Right lobe of liver (tissue), 6 donors: Measurements from ENCODE around the gene C5. TPM values are rescaled to one million over a fixed set of nuclear protein-coding genes. Genes with fewer than 3 reads are reported as not detected.
"Not testable (repeated sequence)": the region's sequence is repeated elsewhere in the genome, so short reads cannot be mapped to it uniquely, and the experiment has no call there.

Experiments used
- ATAC-seq, 4 donors: fragments of 200-7000 bp; cut with Tn5 transposase; one replicate each; pipeline ENCODE4 v1.9.1; 2020; ENCODE audit warnings: mild to moderate bottlenecking in 4 of 4, moderate library complexity in 4 of 4
- DNase-seq, 3 donors: peaks; one replicate each; pipeline ENCODE4 v3.0.0-alpha.2; 2020
- H3K27ac ChIP-seq, 3 donors: fragments of 200-600 bp; one replicate each; pipeline ENCODE4 v1.8.0; 2022
- H3K27me3 ChIP-seq, 2 donors: fragments of 200-600 bp; one replicate each; pipeline ENCODE4 v1.8.0; 2022
- H3K36me3 ChIP-seq, 4 donors: fragments of 200-600 bp; sonication (generic) in 1 of 4; one replicate each; pipeline versions ENCODE4 v1.5.1 to v1.8.0; 2017 to 2022; ENCODE audit warnings: control low read depth in 1 of 4
- H3K4me1 ChIP-seq, 4 donors: fragments of 200-600 bp; sonication (generic) in 1 of 4; one replicate each; pipeline versions ENCODE4 v1.5.1 to v1.8.0; 2017 to 2022; ENCODE audit warnings: control low read depth in 1 of 4
- H3K4me3 ChIP-seq, 3 donors: fragments of 200-600 bp; one replicate each; pipeline ENCODE4 v1.8.0; 2022
- H3K9me3 ChIP-seq, 4 donors: fragments of 200-600 bp; sonication (generic) in 1 of 4; one replicate each; pipeline versions ENCODE4 v1.5.1 to v1.8.0; 2017 to 2022; ENCODE audit warnings: control low read depth in 1 of 4
- CTCF ChIP-seq, 4 donors: fragments of 200-600 bp in 3 of 4; fragments of 450-650 bp in 1 of 4; IDR thresholded peaks; one replicate each; pipeline versions ENCODE4 v1.5.1 to v1.8.0; 2016 to 2022; ENCODE audit warnings: antibody characterized with exemption in 4 of 4, mild to moderate bottlenecking in 2 of 4
- POLR2A ChIP-seq: fragments of 450-650 bp; IDR thresholded peaks from one replicate; pipeline ENCODE4 v1.6.1; 2017; ENCODE audit warnings: antibody characterized with exemption, mild to moderate bottlenecking
- WGBS: methylation state at CpG from one replicate; pipeline ENCODE4 v1.1.6; 2018; ENCODE audit warnings: low coverage, low lambda C conversion rate; ENCODE audit not compliant: insufficient coverage; ENCODE audit errors: missing lambda C conversion rate; 5-methylcytosine and 5-hydroxymethylcytosine counted together
- intact Hi-C, 2 donors: fragments of 100-400 bp; cut with DNase I; formaldehyde crosslinking; loops; one replicate each; pipeline versions ENCODE4 v1.11.2 to v1.14.1; 2022
- total RNA-seq, 6 experiments: library from RNA; depleted of rRNA in 2 of 6; stranded (reverse); fragments of >200 nt in 2 of 6; fragmentation: NEBNext Ultra II Directional in 3 of 6; extraction: Animal tissue kit (Norgen Biotek cat#: 25700) in 3 of 6; gene quantifications; one replicate each; pipeline versions ENCODE4 v1.1.0 to v1.2.4, GENCODE V29; 2016 to 2023
- donor health status: DM: no; HTN: yes; CAD: no.
- donor health status: DM: no; HTN: no; CAD: no.
- donor health status: DM: no; HTN: no; CAD: no.
- donor health status: DM: no; HTN: yes; CAD: no.
- donor health status: DM: no; HTN: yes; CAD: no.

C5 gene
- total RNA-seq, 6 experiments from 2014 or later: 251 to 616 (median 411) TPM

DNA sequence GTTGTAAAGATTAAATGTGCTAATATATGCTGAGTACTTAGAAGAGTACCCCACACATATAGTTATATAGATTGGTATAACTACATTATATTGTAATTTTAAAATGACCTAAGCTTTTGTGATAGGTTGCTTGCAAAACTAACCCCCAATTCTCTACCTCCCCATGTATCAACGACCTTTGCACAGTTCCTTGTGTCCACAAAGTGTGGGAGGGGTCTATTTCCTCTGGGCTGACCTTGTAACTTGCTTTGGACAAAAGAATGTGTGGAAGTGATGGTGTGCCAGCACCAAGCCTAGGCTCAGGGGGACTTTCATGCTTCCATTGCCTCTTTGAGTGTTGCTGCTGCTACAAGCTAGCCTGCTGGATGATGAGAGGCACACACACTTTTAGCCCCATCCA is 20.6 kb downstream of the C5 start:
- Histone ChIP-seq H3K27ac (peak overlapping the region in 1 of 3 donors; percentile 41), H3K4me3 (no peak overlapping the region), H3K4me1 (peaks cover 0 to 48% (median 3%) of the 10 kb centered on the region in 4 donors), H3K36me3 (peaks cover 0 to 80% (median 30%) of the 10 kb centered on the region in 4 donors), H3K9me3 (no peaks in the 10 kb centered on the region), H3K27me3 (no peaks in the 10 kb centered on the region)
- TF ChIP-seq POLR2A: no peak
- no peak for TF ChIP-seq CTCF (IDR thresholded peaks at IDR 0.05)
- WGBS: 17% methylated on average over 1 of the region's 1 CpG
- DNase-seq: no peak
- intact Hi-C loops: no loop called here
- ATAC-seq: peak in 3 of 4 donors; percentile 22 to 68 (median 45)

DNA sequence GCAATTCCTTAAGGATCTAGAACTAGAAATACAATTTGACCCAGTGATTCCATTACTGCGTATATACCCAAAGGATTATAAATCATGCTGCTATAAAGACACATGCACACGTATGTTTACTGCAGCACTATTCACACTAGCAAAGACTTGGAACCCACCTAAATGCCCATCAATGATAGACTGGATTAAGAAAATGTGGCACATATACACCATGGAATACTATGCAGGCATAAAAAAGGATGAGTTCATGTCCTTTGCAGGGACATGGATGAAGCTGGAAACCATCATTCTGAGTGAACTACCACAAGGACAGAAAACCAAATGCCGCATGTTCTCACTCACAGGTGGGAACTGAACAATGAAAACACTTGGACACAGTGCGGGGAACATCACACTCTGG is 21.8 kb downstream of the C5 start:
- H3K27me3 ChIP-seq, H3K9me3 ChIP-seq, ATAC-seq, H3K4me3 ChIP-seq, DNase-seq, intact Hi-C loops, H3K27ac ChIP-seq: not testable (repeated sequence)
- Histone ChIP-seq H3K4me1 (peaks cover 0 to 56% (median 6%) of the 10 kb centered on the region in 4 donors), H3K36me3 (peaks cover 0 to 76% (median 26%) of the 10 kb centered on the region in 4 donors)
- 60% methylated on average over 3 of the region's 4 CpGs for WGBS

GRCh38 chr9:121026768-121027167 is 23.3 kb downstream of the C5 start:
- TF ChIP-seq CTCF (IDR thresholded peaks at IDR 0.05): no peak
- no peak for TF ChIP-seq POLR2A

DNA sequence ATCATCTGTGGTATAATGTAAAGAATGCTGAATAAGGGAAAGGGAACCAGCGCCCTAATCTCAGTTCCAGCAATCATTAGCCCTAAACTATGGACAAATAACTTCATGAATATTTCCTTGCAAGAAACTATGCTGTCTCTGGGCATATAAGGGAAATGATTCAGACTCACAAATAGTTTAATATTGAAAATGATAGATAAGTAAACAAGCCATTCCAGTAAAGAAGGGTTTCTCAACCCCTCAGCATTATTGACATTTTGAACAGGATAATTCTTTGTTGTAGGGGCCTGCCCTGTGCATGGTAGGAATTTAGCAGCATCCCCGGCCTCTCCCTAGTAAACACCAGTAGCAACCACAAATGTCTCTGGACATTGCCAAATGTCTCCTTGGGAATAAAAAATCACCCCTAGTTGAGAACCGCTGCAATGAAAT is 23.8 kb downstream of the C5 start:
- no peak for DNase-seq
- Histone ChIP-seq H3K36me3 (peaks cover 4 to 76% (median 29%) of the 10 kb centered on the region in 4 donors), H3K27me3 (no peaks in the 10 kb centered on the region), H3K4me1 (peaks cover 0 to 70% (median 11%) of the 10 kb centered on the region in 4 donors), H3K27ac (peak overlapping the region in 2 of 3 donors; percentile 15 to 44), H3K9me3 (no peaks in the 10 kb centered on the region), H3K4me3 (no peak overlapping the region)
- intact Hi-C loops: no loop called here
- TF ChIP-seq CTCF (IDR thresholded peaks at IDR 0.05) (no peak), POLR2A (no peak)
- 62% methylated on average over 3 of the region's 3 CpGs for WGBS
- peak; percentile 4 to 49 (median 20) for ATAC-seq

More at GRCh38 chr9:121026768-121027167, 23.3 kb downstream of the C5 start:
- H3K36me3 ChIP-seq: peaks cover 2 to 77% (median 30%) of the 10 kb centered on the region in 4 donors
- no peaks in the 10 kb centered on the region for H3K9me3 ChIP-seq
- no peak overlapping the region for H3K4me3 ChIP-seq
- intact Hi-C loops: no loop called here
- H3K27me3 ChIP-seq: no peaks in the 10 kb centered on the region
- DNase-seq (no peak), ATAC-seq (peak; percentile 83 to 93 (median 90))
- peak overlapping the region in 2 of 3 donors; percentile 15 to 44 for H3K27ac ChIP-seq
- H3K4me1 ChIP-seq: peaks cover 0 to 69% (median 8%) of the 10 kb centered on the region in 4 donors

DNA sequence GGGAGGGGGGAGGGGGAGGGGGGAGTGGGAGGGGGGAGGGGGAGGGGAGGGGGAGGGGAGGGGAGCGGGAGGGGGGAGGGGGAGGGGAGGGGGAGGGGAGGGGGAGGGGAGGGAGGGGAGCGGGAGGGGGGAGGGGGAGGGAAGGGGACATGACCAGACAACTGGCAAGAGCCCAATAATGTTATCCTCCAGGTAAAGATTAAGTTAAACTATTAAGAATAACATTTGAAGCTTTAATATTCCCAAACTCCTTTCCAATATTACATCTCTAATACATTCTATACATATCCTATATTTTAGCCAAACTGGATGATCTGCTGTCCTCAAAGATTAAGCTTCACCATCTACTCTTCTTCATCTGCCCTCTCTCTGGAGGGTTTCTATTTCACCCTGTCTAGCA is 25.8 kb downstream of the C5 start:
- H3K27ac ChIP-seq: no peak overlapping the region
- no peaks in the 10 kb centered on the region for H3K27me3 ChIP-seq
- ATAC-seq (no peak), DNase-seq (no peak)
- no CpG with 5 or more reads among the region's 2 CpGs for WGBS
- H3K9me3 ChIP-seq: no peaks in the 10 kb centered on the region
- intact Hi-C loops: no loop called here
- peaks cover 0 to 73% (median 21%) of the 10 kb centered on the region in 4 donors for H3K4me1 ChIP-seq
- H3K4me3 ChIP-seq: no peak overlapping the region
- TF ChIP-seq POLR2A: no peak
- TF ChIP-seq CTCF (IDR thresholded peaks at IDR 0.05): no peak
- H3K36me3 ChIP-seq: peaks cover 4 to 75% (median 30%) of the 10 kb centered on the region in 4 donors
